Fibroblast of skin of left quadriceps (primary cell): ENCODE data around the gene EMP2.
"Not testable (repeated sequence)": the region's sequence is repeated elsewhere in the genome, so short reads cannot be mapped to it uniquely, and the experiment has no call there.

Experiments used
- DNase-seq, 2 experiments: peaks; one replicate each; pipeline ENCODE4 v3.0.0-alpha.2; 2013; ENCODE audit warnings: low read depth in 2 of 2

EMP2 gene

DNA sequence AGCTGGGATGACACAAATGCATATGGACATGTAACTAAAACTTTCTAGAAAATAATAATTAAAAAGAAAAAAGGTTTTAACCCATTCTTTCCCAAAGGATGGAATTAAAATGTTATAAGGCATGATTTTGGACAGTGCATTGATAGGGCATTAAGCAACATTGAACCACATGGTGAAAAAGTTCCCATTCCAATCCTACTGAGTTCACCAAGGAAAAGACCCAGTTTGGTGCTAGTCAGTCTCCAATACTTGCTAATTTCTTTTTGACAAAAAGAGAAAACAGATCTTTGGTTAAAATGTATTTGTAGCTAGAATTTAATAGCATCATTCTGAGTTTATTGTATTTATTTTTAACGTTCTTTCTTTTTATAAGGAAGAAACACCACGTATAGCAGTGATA is 28.1 kb downstream of the EMP2 start:
- DNase-seq = no peak

DNA sequence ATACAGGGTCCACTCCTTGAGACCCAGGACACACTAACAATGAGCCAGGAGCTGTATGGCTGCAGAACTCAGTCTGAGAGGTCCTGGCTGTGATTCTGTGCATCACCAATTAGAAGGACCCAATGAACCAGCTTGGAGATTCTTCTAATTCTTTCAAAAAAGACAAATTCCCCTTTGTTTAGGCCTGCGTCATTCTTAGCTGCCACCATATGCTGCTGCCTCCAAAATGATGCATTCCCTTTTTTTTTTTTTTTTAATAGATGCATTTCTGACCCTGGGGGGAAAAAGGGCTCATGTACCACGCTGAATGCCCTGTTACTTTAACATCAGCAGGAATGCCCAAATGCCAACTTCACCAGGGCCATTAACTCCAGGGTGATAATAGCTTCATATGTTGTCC is 28.5 kb downstream of the EMP2 start:
- DNase-seq = no peak

DNA sequence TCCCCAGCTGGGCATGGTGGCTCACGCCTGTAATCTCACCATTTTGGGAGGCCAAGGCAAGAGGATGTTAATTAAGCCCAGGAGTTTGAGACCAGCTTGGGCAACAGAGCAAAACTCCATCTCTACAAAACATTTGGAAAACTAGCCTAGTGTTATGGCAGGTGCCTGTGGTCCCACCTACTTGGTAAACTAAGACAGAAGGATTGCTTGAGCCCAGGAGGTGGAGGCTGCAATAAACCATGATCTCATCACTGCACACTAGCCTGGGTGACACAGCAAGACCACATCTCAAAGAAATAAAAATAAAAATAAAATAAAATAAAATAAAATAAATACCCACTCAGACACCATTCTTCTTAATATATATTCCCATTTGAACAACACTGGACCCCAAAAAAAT is 32.0 kb downstream of the EMP2 start:
- DNase-seq = no peak

DNA sequence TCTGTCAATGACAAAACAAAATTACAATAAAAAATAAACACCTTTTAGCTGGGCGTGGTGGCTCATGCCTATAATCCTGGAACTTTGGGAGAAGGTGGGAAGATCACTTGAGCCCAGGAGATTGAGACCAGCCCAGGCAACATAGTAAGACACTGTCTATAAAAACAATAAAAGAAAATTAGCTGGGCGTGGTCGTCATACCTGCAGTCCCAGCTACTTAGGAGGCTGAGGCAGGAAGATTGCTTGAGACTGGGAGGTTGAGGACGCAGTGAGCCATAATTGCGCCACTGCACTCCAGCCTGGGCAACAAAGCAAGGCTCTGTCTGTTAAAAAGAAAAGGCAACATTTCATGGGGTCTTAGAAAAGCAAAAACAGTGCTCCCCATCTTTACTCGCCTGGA is 32.7 kb downstream of the EMP2 start:
- DNase-seq = no peak

DNA sequence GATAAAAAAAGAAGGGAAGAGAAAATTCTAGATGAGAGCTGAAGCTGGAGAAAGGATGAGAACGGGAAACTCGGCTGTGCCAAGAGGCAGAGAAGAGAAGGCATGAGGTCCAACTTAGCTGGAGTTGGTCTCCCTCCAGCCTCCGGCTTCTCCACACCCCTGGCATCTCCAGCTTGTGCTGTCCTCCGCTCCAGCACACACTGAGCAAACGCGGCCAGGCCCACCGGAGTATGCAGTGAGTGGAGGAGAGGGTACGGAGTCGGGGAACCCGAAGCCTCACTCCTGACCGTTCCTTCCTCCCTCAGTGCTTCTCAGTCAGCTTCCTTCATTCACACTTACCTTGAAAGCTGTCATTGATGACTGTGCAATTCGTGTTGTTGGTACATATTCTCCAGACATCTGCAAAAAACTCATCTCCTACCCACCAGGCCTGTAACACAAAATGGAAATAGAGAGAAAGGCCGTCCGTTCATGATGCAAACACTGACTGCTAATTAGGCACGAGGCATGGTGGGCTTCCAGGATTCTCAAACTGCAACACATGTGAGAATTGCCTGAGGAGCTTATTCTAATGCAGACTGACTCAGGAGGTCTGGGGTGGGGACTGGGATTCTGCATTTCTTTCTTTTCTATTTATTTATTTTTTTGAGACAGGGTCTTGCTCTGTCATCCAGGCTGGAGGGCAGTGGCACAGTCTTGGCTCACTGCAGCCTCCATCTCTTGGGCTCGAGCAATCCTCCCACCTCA is 37.0 kb downstream of the EMP2 start:
- no peak for DNase-seq

DNA sequence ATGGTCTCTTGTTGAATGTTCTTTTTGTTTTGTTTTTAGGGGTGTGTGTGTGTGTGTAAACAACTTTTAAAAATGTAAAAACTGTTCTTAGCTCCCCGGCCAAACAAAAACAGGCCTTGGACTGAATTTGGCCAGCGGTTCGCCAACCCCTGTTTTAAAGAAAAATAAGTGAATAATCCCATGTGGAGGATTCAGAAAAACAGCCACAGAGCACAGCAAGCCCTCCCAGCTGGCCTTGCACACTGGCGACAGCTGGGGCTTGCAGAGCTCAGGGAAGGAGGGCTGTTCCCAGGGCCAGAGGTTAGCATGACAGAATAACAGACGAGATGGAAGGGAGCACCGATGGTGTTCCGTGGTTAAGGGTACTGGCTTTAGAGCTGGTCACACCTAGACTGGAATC is 39.0 kb downstream of the EMP2 start:
- DNase-seq = no peak

DNA sequence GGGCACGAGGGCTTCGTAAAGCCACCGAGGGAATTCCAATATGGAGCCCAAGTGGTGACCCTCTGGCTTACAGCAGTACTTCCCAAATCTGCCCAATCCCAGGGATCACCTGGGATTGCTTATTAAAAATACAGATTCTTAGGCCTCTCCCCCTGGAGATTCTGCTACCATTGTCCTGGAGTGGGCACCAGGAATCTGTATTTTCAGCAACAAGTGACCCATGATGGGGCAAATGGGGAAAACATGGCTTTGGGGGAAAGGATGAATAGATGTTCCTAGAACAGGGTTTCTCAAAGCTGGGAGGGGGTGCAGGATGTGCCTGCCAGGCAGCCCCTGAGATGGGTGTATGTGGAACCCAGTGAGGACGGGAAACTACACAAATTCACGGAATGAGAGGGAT is 40.6 kb downstream of the EMP2 start:
- no peak for DNase-seq

DNA sequence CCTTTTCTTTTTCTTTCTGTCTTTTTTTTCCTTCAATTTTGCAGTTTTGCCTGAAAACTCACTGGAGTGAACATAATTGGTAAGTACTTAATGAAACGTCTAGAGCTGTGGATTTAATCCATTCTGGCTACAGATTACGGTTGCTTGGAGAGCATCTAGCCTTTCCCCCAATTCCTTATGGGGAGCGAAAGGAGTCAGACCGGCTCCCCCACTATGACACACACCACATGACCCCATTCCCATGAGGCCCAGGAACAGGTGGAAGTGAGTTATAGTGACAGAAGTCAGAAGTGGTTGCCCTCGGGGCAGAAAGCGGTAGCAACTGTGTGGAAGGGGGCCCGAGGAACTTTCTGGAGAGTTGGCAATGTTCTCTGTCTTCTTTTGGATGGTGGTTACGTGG is 41.2 kb downstream of the EMP2 start:
- DNase-seq = no peak

DNA sequence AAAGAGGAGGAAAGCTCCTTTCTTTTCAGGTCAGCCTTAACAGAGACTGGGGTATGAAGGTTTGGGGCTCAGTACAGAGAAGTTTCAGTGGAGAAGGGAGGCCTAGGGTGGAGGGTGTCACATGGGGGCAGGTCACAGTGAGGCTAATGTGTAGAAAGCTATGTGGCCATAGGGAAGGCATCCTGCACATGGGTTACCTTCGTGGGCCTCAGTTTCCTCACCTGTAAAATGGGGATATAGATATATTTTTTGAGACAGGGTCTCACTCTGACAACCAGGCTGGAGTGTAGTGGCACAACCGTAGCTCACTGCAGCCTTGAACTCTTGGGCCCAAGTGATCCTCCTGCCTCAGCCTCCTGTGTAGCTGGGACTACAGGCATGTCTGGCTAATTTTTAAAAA is 41.8 kb downstream of the EMP2 start:
- DNase-seq = no peak

DNA sequence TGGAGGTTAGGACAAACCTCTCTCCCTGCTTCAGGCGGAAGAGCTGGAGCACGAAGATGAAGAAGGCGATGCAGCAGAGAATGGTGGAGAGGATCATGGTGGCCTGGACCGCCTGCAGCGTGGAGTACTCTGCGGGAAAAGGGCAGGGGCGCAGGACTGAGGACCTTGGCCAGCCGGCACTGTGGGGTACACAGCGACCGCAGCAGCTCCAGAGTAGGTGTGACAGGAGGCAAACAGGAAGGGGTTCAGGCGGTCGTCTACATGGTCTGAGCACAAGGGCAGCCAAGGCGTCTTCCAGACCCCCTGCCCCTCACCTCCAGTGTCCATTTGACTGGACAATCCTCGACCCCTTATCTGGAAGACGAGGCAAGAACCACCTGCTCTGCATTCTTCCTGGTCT is 42.5 kb downstream of the EMP2 start:
- no peak for DNase-seq

DNA sequence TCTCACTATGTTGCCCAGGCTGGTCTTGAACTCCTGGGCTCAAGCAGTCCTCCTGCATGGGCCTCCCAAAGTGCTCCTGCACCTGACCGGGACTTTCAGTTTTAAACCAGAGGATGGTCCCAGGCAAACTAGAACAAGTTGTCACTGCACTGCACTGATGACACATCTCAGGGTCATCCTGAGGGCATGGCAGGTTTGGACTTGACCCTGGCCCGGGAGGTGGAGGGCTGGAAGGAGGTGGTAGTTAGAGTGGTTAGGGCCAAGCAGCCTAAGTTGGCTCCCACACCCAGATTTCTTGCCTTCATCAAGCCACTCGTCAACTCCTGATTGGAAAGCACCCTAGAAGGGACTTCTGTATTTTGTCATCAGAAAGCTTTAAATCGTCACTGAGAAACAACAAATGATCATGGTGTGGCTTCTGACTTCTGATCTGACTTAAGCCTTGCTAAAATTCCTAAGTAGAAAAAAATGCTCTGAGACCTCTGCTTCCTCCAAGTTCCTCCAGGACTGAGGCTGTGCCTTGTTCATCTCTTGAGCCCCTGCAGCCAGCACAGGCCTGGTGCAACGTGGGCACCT is 43.5 kb downstream of the EMP2 start:
- DNase-seq = no peak

DNA sequence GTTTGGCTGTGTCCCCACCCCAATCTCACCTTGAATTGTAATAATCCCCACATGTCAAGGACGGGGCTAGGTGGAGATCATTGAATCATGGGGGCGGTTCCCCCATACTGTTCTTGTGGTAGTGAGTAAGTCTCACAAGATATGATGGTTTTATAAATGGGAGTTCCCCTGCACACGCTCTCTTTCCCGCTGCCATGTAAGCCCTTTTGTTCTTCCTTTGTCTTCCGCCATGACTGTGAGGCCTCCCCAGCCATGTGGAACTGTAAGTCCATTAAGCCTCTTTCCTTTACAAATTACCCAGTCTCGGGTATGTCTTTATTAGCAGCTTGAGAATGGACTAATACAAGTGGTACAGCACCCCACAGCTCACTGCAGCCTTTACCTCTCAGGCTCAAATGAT is 44.1 kb downstream of the EMP2 start:
- DNase-seq = not testable (repeated sequence)

DNA sequence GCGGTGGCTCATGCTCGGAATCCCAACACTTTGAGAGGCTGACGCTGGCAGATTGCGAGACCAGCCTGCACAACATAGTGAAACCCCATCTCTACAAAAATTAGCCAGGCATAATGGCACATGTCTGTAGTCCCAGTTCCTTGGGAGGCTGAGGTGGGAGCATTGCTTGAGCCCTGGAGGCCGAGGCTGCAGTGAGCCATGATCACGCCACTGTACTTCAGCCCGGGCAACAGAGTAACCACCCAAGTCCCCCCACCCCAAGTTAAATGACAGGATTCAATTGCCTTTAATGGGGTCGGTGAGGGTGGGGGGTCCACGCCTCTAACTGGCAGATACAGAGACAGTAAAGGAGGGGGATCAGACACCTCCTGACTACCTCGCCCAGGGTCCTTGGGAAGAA is 44.9 kb downstream of the EMP2 start:
- DNase-seq = no peak

DNA sequence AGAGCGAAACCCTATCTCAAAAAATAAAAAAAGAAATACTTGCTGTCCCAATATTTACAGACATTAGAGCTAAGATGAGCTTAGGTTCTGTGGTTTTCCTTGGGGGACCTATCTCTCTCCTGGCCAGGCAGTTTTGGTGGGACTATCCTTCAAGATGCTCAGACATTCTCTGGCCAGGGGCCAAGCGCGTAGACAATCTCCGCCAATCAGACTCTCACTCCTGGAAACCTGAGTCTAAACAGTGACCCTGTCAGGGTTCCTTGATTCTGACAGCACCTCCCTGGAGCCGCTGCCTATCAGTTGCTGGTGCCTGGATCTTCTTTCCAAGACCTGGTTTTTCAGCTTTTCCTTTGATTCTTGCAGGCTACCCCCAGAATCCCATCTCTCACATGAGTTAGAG is 45.6 kb downstream of the EMP2 start:
- DNase-seq = no peak

DNA sequence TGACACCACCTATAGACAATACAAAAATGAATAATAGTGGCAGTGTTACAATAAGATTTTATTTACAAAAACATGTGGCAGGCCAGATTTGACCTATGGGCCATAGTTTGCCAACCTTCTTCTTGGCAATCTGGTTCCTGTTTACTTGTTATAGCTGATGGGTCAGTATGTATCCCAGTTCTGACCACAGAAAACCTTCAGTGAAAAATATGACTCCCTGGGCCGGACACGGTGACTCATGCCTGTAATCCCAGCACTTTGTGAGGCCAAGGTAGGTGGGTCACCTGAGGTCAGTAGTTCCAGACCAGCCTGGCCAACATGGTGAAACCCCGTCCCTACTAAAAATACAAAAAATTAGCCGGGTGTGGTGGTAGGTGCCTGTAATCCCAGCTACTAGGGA is 46.8 kb downstream of the EMP2 start:
- DNase-seq = not testable (repeated sequence)

DNA sequence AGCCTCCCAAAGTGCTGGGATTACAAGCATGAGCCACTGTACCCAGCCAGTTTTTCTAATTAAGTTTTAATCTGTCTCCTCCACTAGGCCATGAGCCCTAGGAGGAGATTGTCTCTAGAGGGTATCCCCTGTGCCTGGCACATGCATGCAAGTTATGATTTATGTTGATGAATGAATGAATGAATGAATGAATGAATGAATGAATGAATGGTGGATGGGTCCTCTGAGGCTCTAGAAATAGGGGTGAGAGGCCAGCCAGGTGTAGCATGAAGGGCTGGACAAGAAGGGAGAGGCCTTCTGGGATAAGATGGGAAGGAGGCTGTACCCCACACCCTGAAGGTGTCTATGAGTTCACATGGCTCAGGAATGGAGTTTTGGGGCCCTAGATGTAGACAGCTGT is 48.8 kb downstream of the EMP2 start:
- DNase-seq = no peak

DNA sequence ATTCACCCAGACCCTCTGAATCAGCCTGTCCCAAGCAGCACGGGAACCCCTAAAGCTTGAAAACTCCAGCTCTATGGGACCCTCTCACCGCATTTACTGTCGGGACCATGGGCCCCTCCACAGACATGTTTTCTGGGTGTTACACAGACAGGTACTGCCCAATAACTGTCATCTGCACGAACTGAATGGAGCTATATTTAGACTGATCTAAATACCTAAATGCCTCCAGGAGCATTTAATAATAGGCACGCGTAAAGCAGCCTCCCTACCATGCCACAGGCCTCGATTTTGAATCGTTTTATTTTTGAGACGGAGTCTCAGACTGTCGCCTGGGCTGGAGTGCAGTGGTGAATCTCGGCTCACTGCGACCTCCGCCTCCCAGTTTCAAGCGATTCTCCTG is 49.7 kb downstream of the EMP2 start:
- no peak for DNase-seq

DNA sequence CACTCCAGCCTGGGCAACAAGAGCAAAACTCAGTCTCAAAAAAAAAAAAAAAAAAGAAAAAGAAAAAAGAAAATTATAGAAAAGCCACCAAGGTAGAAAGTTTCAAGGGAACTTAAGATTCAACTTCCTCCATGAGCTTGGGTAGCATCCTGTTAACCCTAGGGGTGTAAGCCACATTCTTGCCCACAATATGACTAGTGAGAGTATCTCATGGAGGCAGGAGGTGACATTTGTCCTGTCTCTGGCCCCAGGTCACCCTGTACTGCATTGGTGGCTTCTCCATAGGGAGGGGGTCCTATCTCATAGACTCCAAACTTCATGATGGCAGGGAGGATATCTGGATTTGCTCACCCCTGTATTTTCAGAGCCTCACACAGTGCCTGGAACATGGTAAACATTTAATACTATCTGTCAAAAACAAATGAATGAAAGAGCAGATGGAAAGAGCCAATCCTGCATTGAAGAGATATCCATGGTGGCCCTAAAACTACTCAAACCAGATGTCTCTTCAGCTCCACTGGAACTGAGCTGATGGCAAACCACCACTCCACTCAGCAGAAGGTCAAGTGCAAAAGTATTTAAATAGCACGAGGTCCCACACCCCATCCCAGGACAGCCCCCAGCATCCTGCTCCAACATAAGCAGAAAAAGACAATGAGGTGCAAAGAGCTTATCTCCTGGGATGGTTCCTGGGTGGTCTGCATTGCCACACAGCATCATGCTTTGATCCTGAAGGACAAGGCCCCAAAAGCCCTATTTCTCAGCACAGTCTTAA is 50.3 kb downstream of the EMP2 start:
- no peak for DNase-seq

DNA sequence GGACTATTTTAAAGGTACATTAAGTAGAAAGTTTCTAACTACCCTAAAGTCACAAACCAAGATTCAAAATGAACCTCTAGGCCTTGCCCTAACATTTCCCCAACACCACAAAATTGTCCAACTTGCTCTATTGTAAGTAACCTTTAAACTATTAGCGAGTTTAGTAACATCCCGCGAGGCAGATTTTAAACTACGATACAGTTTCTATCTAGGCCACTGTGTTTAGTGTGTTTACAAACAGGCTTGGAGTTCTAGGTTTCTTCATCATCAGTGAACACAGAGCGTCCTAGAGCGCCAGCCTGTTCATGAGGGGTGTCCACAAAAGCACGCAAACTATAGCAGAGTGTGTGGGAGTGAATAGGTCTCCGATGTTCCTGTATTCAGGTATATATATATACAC is 51.8 kb downstream of the EMP2 start:
- no peak for DNase-seq

DNA sequence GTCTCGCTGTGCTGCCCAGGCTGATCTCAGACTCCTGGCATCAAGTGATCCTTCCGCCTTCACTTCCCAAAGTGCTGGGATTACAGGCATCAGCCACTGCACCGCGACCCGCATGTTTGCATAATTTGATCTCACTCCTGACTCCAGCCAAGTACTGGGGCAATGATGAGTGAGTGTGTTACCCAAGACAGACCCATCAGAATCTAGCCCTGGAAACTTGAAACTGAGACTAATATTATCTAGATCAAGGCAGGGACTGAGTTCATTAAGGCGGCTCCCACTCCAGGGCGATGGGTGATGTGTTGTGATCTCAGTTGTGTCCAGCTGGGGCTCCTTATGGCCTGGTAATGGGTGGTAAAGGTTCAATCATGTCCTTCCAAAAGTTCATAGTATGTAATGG is 53.4 kb downstream of the EMP2 start:
- no peak for DNase-seq

DNA sequence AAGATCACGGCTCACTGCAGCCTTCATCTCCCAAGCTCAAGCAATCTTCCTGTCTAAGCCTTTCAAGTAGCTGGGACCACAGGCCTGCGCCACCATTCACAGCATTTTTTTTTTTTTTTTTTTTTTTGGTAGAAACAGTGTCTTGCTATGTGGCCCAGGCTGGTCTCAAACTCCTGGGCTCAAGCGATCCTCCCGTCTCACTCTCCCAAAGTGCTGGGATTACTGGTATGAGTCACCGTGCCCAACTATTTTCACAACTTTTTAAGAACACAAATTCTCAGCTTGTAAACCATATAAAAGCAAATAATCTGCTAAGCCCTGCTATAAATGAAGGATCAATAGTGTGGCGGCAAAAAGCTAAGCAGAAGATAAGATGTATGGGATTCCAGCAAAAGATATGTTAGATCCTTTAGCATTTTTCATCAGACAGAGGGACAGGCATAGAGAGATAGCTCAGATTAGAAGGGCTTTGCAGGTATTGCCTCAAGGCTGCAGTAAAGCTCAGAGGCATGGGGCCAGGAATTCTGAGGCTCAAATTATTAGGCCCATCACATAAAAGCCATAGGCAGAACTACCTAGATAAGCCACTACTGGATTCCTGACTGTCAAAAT is 55.1 kb downstream of the EMP2 start:
- DNase-seq = no peak

DNA sequence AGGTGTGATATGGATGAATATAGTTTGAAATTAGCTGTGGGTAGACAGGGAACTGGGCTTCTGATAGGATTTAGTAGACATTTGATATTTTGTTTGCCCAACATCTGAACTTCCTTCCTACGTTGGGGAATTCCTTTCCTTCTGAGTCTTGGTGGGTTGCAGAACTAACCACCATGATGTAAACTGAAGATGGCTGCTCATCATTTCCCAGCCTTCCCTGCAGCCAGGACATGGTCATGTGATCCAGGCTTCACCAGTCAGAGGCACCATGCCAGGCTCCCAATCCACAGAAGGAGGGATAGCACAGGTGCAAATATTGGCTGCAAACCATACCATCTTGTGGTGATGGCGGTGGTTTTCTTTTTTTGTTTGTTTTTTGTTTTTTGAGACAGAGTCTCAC is 57.4 kb downstream of the EMP2 start:
- no peak for DNase-seq
